GM12878 (cell line): Measurements from ENCODE around the gene ATP8A1. TPM values are rescaled to one million over a fixed set of nuclear protein-coding genes. Genes with fewer than 3 reads are reported as not detected.

Source experiments
- ATAC-seq: fragments of 200-7000 bp; cut with Tn5 transposase; 3 replicates; pipeline ENCODE4 v1.9.1; 2020; ENCODE audit warnings: mild to moderate bottlenecking, moderate library complexity
- BruUV-seq: library from RNA; stranded (reverse); fragments of 400-500 nt; replicated peaks from 2 replicates; lab custom pipeline; 2021; lab: Mats Ljungman, UMichigan
- CTCF ChIA-PET: fragments of 300-600 bp; sonication (Branson Sonifier 250); formaldehyde crosslinking; extraction: SDS; loops from one replicate; lab custom pipeline; 2021; ENCODE audit warnings: inconsistent platforms; lab: Yijun Ruan, JAX
- POLR2A ChIA-PET: fragments of 350-600 bp; formaldehyde crosslinking; extraction: SDS; loops from one replicate; lab custom pipeline; 2021; ENCODE audit warnings: inconsistent platforms; lab: Charles Lee
- RAD21 ChIA-PET: fragments of 300-600 bp; sonication (Branson Sonifier 250); formaldehyde crosslinking; loops from one replicate; lab custom pipeline; 2023; ENCODE audit warnings: antibody characterized with exemption; ENCODE audit not compliant: unreplicated experiment; lab: Charles Lee
- SMC1A ChIA-PET: fragments of 300-600 bp; sonication (Branson Sonifier 250); formaldehyde crosslinking; loops from one replicate; lab custom pipeline; 2023; ENCODE audit not compliant: unreplicated experiment, uncharacterized antibody; lab: Charles Lee
- DNase-seq: peaks from one replicate; pipeline ENCODE4 v3.0.0-alpha.2; 2011; ENCODE audit warnings: low read depth, low spot score
- FAIRE-seq: peaks from 3 replicates; lab custom pipeline; 2011; peaks lifted over from hg19 to GRCh38; lab: Jason Lieb, UNC
- H2AFZ ChIP-seq: 2 replicates; pipeline ENCODE4 v1.6.0; 2011; ENCODE audit warnings: low read depth, low read length, control low read depth; ENCODE audit not compliant: control insufficient read depth
- H3K27ac ChIP-seq: 2 replicates; pipeline ENCODE4 v1.5.1; 2011; ENCODE audit warnings: control low read depth; ENCODE audit not compliant: control insufficient read depth, insufficient read depth
- H3K27me3 ChIP-seq, 2 experiments: replicated peaks in 1 of 2; 2 replicates each; pipeline versions ENCODE4 v1.6.0 to v1.6.1; 2011; ENCODE audit warnings: low read length in 1 of 2; ENCODE audit not compliant: control insufficient read depth in 2 of 2, insufficient read depth in 2 of 2
- H3K36me3 ChIP-seq, 2 experiments: 2 replicates each; pipeline ENCODE4 v1.5.1; 2011; ENCODE audit warnings: low read length in 1 of 2; ENCODE audit not compliant: control insufficient read depth in 2 of 2, insufficient read depth in 2 of 2
- H3K4me1 ChIP-seq: 2 replicates; pipeline ENCODE4 v1.6.1; 2011; ENCODE audit warnings: mild to moderate bottlenecking, low read length, moderate library complexity, mixed read lengths; ENCODE audit not compliant: control insufficient read depth, insufficient read depth
- H3K4me2 ChIP-seq: 2 replicates; pipeline ENCODE4 v1.6.0; 2011; ENCODE audit warnings: control low read depth; ENCODE audit not compliant: control insufficient read depth, insufficient read depth
- H3K4me3 ChIP-seq: fragments of 200-600 bp; sonication (generic); 2 replicates; pipeline ENCODE4 v1.5.1; 2016
- H3K79me2 ChIP-seq: 2 replicates; pipeline ENCODE4 v1.6.0; 2011; ENCODE audit warnings: low read length; ENCODE audit not compliant: control insufficient read depth, insufficient read depth
- H3K9ac ChIP-seq: 2 replicates; pipeline ENCODE4 v1.8.0; 2011; ENCODE audit warnings: low read length, control low read depth, mixed read lengths; ENCODE audit not compliant: control insufficient read depth, insufficient read depth
- H3K9me3 ChIP-seq: replicated peaks from 3 replicates; pipeline ENCODE4 v1.5.1; 2011; ENCODE audit warnings: mild to moderate bottlenecking, low read length; ENCODE audit not compliant: control insufficient read depth, insufficient read depth
- H4K20me1 ChIP-seq: 2 replicates; pipeline ENCODE4 v1.6.0; 2011; ENCODE audit not compliant: control insufficient read depth, insufficient read depth
- BHLHE40 ChIP-seq, 2 experiments: fragments of 450-650 bp in 1 of 2; IDR thresholded peaks; 2 replicates each; pipeline ENCODE4 v1.6.1; 2011 to 2017; ENCODE audit warnings: low read depth in 2 of 2, borderline replicate concordance in 1 of 2, improper control_type of control experiment in 1 of 2, low read length in 1 of 2, mild to moderate bottlenecking in 1 of 2
- NFIC ChIP-seq: IDR thresholded peaks from 2 replicates; pipeline ENCODE4 v1.6.1; 2012; ENCODE audit warnings: low read depth, mild to moderate bottlenecking, inconsistent platforms, low read length, moderate library complexity
- NR2C1 ChIP-seq: fragments of 450-650 bp; IDR thresholded peaks from 2 replicates; pipeline ENCODE4 v1.6.1; 2017; ENCODE audit warnings: antibody characterized with exemption, mild to moderate bottlenecking, moderate library complexity
- NRF1 ChIP-seq: conservative IDR thresholded peaks from 2 replicates; pipeline ENCODE4 v1.6.1; 2011; ENCODE audit warnings: mild to moderate bottlenecking, low read depth, low read length, improper control_type of control experiment
- RCOR1 ChIP-seq: conservative IDR thresholded peaks from 2 replicates; pipeline ENCODE4 v1.6.1; 2012; ENCODE audit warnings: low read depth, low read length, improper control_type of control experiment
- TCF3 ChIP-seq: IDR thresholded peaks from 2 replicates; pipeline ENCODE4 v1.6.1; 2012; ENCODE audit warnings: low read depth, mild to moderate bottlenecking, low read length, borderline replicate concordance; ENCODE audit not compliant: insufficient read depth
- ZNF24 ChIP-seq: fragments of 450-650 bp; IDR thresholded peaks from 2 replicates; pipeline ENCODE4 v1.6.1; 2017; ENCODE audit warnings: antibody characterized with exemption, mild to moderate bottlenecking
- WGBS: methylation state at CpG from one replicate; pipeline ENCODE4 v1.1.6; 2016; ENCODE audit warnings: low lambda C conversion rate; ENCODE audit not compliant: insufficient replicate concordance, insufficient coverage; ENCODE audit errors: missing lambda C conversion rate; 5-methylcytosine and 5-hydroxymethylcytosine counted together
- in situ Hi-C: fragments of 300-500 bp; cut with MboI; formaldehyde crosslinking; loops from 9 replicates; pipeline ENCODE4 v1.14.3; 2018; ENCODE audit warnings: mixed read lengths
- intact Hi-C: fragments of 100-400 bp; cut with micrococcal nuclease; formaldehyde crosslinking; loops from one replicate; pipeline ENCODE4 v1.14.2; 2022; ENCODE audit not compliant: unreplicated experiment
- polyA plus RNA-seq, 11 experiments: library from polyadenylated mRNA; depleted of rRNA in 4 of 11; unstranded in 6 of 11; stranded (reverse) in 5 of 11; fragments of >200 nt; fragmentation: Nextera tagmentation in 4 of 11; fragmentation: Illumina TruSeq in 1 of 11; extraction: Ambion mirVana in 4 of 11; extraction: Trizol in 1 of 11; gene quantifications; 1 replicate in 1 of 11; 2 replicates in 10 of 11; pipeline versions ENCODE4 v1.2.1 to v1.2.3, GENCODE V29; 2011 to 2016; ENCODE audit warnings: inconsistent platforms in 2 of 11, missing spikeins in 2 of 11, low read depth in 1 of 11
- total RNA-seq, 4 experiments: library from RNA; depleted of rRNA in 3 of 4; stranded (reverse); fragments of >200 nt in 3 of 4; fragmentation: Illumina TruSeq in 1 of 4; extraction: Trizol in 1 of 4; gene quantifications; 2 replicates each; pipeline versions ENCODE4 v1.2.1 to v1.2.3, GENCODE V29; 2013 to 2021

The ATP8A1 gene
- total and polyA plus RNA-seq, 10 of the 15 experiments (the other 5 are each of a cell fraction or from before 2014, with no cell fraction given): 9.0 to 116 (median 37.3) TPM

- 100% methylated on average over 1 of the region's 1 CpG for WGBS
- H3K27ac ChIP-seq: no peak overlapping the region
- ChIA-PET POLR2A (no interaction called here), RAD21 (no interaction called here), SMC1A (no interaction called here), CTCF (interaction anchor here (1.8 kb wide), 1 partner anchor 22 kb away, joined by 5 read pairs; no protein-coding TSS in a partner anchor)
- no peak overlapping the region for H3K4me3 ChIP-seq
- H3K79me2 ChIP-seq: no peaks in the 10 kb centered on the region
- no peak overlapping the region for H3K9ac ChIP-seq
- H3K4me2 ChIP-seq: no peak overlapping the region
- no peak overlapping the region for H2AFZ ChIP-seq
- BruUV-seq: no TSS peak
- no peaks in the 10 kb centered on the region; a peak in 2 of 4 replicates for H3K36me3 ChIP-seq
- H3K9me3 ChIP-seq: no peaks in the 10 kb centered on the region
- FAIRE-seq: no peak
- intact Hi-C loops (no loop called here), in situ Hi-C loops (no loop called here)
- H4K20me1 ChIP-seq: no peaks in the 10 kb centered on the region
- no peak for DNase-seq
- no peaks in the 10 kb centered on the region for H3K4me1 ChIP-seq
- H3K27me3 ChIP-seq: no peaks in the 10 kb centered on the region
- no peak for TF ChIP-seq NR2C1
- no peak for TF ChIP-seq NFIC
- no peak for TF ChIP-seq RCOR1
- ATAC-seq: no peak
These were observed 115.3 kb downstream of the ATP8A1 start for GRCh38 chr4:42541647-42542046.

- intact Hi-C loops: no loop called here
- Histone ChIP-seq H2AFZ (no peak overlapping the region), H3K9me3 (no peaks in the 10 kb centered on the region), H3K4me1 (no peaks in the 10 kb centered on the region), H3K79me2 (no peaks in the 10 kb centered on the region), H3K4me2 (no peak overlapping the region), H3K36me3 (peaks cover 4 to 7% of the 10 kb centered on the region in 2 experiments; a peak in 3 of 4 replicates), H3K9ac (no peak overlapping the region), H4K20me1 (no peaks in the 10 kb centered on the region), H3K27ac (no peak overlapping the region), H3K27me3 (no peaks in the 10 kb centered on the region), H3K4me3 (no peak overlapping the region)
- RAD21 ChIA-PET: no interaction called here
- no peak for DNase-seq
- POLR2A ChIA-PET: no interaction called here
- TF ChIP-seq ZNF24: no peak
- TF ChIP-seq TCF3: no peak
- TF ChIP-seq NRF1: no peak
- no peak for TF ChIP-seq BHLHE40 (IDR thresholded peaks at IDR 0.05; ENCODE audit: borderline replicate concordance in 1 of 2, low read depth in 2 of 2, low read length in 1 of 2)
- SMC1A ChIA-PET: no interaction called here
- CTCF ChIA-PET: interaction anchor here (1.1 to 2.7 kb wide), 2 partner anchors 13 to 162 kb away, joined by 6 to 7 read pairs; no protein-coding TSS in a partner anchor
- in situ Hi-C loops: no loop called here
- 100% methylated on average over 3 of the region's 3 CpGs for WGBS
- no peak for FAIRE-seq
- no TSS peak for BruUV-seq
- no peak for ATAC-seq
These were observed 123.9 kb downstream of the ATP8A1 start for GRCh38 chr4:42533042-42533441.
